HFFc6 (cell line): ENCODE results near the gene RAP1GAP2. TPM values are rescaled to one million over a fixed set of nuclear protein-coding genes. Genes with fewer than 3 reads are reported as not detected.

Experiments used
- microRNA-seq: library from miRNA; unstranded; fragments of <30 nt; microRNA quantifications from one replicate; pipeline ENCODE4, GENCODE V29; 2019
- total RNA-seq, 6 experiments: library from RNA; stranded (reverse); fragmentation: NEBNext Ultra II Directional; extraction: Animal tissue kit (Norgen Biotek cat#: 25700); gene quantifications; 2 replicates in 1 of 6; 3 replicates in 5 of 6; pipeline ENCODE4 v1.2.3, GENCODE V29; 2021

The RAP1GAP2 gene
- total RNA-seq, 6 experiments from 2014 or later: 7.9 to 27.4 (median 23.9) TPM

Small RNA genes lying within 50 kb of the gene (microRNA-seq; reads per million reads assigned to microRNA genes)
- not detected for gene MIR1253

Other genes with a start within 250 kb of the RAP1GAP2 start
- 100 to 1,000 TPM; 159 to 186 (median 167) TPM for gene PAFAH1B1, start 202.8 kb upstream of the RAP1GAP2 start, total RNA-seq
- gene CLUH, start 84.7 kb upstream of the RAP1GAP2 start, total RNA-seq: 10 to 100 TPM; 42.7 to 62.9 (median 48.6) TPM
- gene CCDC92B, start 46.8 kb upstream of the RAP1GAP2 start, total RNA-seq: not detected